HepG2 (cell line): Measurements from ENCODE around the gene MGMT. TPM values are rescaled to one million over a fixed set of nuclear protein-coding genes. Genes with fewer than 3 reads are reported as not detected.

Source experiments
- ATAC-seq: fragments of 200-7000 bp; cut with Tn5 transposase; 3 replicates; pipeline ENCODE4 v1.9.1; 2020; ENCODE audit warnings: mild to moderate bottlenecking, moderate library complexity
- BruUV-seq: library from RNA; stranded (reverse); fragments of 400-500 nt; replicated peaks from 2 replicates; lab custom pipeline; 2021; lab: Mats Ljungman, UMichigan
- CTCF ChIA-PET: fragments of 300-600 bp; formaldehyde crosslinking; extraction: SDS; loops from one replicate; lab custom pipeline; 2021; ENCODE audit warnings: low total read pairs, inconsistent platforms, low intra/inter-chr PET ratio; lab: Yijun Ruan, JAX
- POLR2A ChIA-PET: fragments of 350-600 bp; sonication (Branson Sonifier 250); formaldehyde crosslinking; loops from one replicate; lab custom pipeline; 2020; ENCODE audit warnings: antibody characterized with exemption, inconsistent platforms; lab: Yijun Ruan, JAX
- DNase-seq: peaks from one replicate; pipeline ENCODE4 v3.0.0-alpha.2; 2015; ENCODE audit warnings: low spot score
- FAIRE-seq: peaks from 3 replicates; lab custom pipeline; 2011; peaks lifted over from hg19 to GRCh38; lab: Jason Lieb, UNC
- H2AFZ ChIP-seq: one replicate; pipeline ENCODE4 v1.6.1; 2011; ENCODE audit warnings: low read length, inconsistent platforms
- H3K27ac ChIP-seq: fragments of 300-600 bp; 3 replicates; pipeline ENCODE4 v1.8.0; 2011; ENCODE audit warnings: mixed run types, mild to moderate bottlenecking, mixed read lengths, low read length, inconsistent platforms; ENCODE audit not compliant: insufficient read depth; ENCODE audit errors: extremely low read length
- H3K27me3 ChIP-seq, 2 experiments: fragments of 200-600 bp in 1 of 2; 2 replicates in 1 of 2; 3 replicates in 1 of 2; pipeline versions ENCODE4 v1.6.0 to v1.8.0; 2011; ENCODE audit warnings: low read length in 2 of 2, mild to moderate bottlenecking in 2 of 2, moderate library complexity in 2 of 2, inconsistent platforms in 1 of 2; ENCODE audit not compliant: insufficient read depth in 2 of 2, control insufficient read depth in 1 of 2
- H3K36me3 ChIP-seq, 2 experiments: fragments of 200-600 bp in 1 of 2; replicated peaks in 1 of 2; 2 replicates in 1 of 2; 3 replicates in 1 of 2; pipeline versions ENCODE4 v1.5.1 to v1.8.0; 2011; ENCODE audit warnings: low read length in 2 of 2, inconsistent platforms in 1 of 2; ENCODE audit not compliant: insufficient read depth in 2 of 2, control insufficient read depth in 1 of 2
- H3K4me1 ChIP-seq: 2 replicates; pipeline ENCODE4 v1.5.1; 2012; ENCODE audit warnings: low read length, inconsistent platforms; ENCODE audit not compliant: insufficient read depth
- H3K4me2 ChIP-seq: 2 replicates; pipeline ENCODE4 v1.6.0; 2011; ENCODE audit warnings: low read depth, low read length, inconsistent platforms
- H3K4me3 ChIP-seq, 3 experiments: fragments of 200-600 bp in 1 of 3; sonication (generic), shearing (Covaris generic) in 1 of 3; replicated peaks in 1 of 3; 2 replicates each; pipeline ENCODE4 v1.5.1; 2011 to 2016; ENCODE audit warnings: low read length in 3 of 3, inconsistent platforms in 2 of 3, low read depth in 2 of 3, mild to moderate bottlenecking in 2 of 3, control low read depth in 1 of 3, mixed read lengths in 1 of 3; ENCODE audit not compliant: insufficient read depth in 1 of 3
- H3K79me2 ChIP-seq: one replicate; pipeline ENCODE4 v1.6.1; 2011; ENCODE audit warnings: low read length, inconsistent platforms; ENCODE audit not compliant: insufficient read depth
- H3K9ac ChIP-seq: 2 replicates; pipeline ENCODE4 v1.6.0; 2011; ENCODE audit warnings: mild to moderate bottlenecking, low read depth, low read length, inconsistent platforms; ENCODE audit not compliant: insufficient read depth
- H3K9me3 ChIP-seq: 2 replicates; pipeline ENCODE4 v1.5.1; 2012; ENCODE audit warnings: mild to moderate bottlenecking, low read length
- H4K20me1 ChIP-seq: 2 replicates; pipeline ENCODE4 v1.6.0; 2011; ENCODE audit warnings: inconsistent platforms, mild to moderate bottlenecking, low read length, moderate library complexity; ENCODE audit not compliant: insufficient read depth
- JDP2 ChIP-seq: sonication (generic); formaldehyde crosslinking; IDR thresholded peaks from 2 replicates; pipeline ENCODE4 v1.8.1; 2022; ENCODE audit warnings: missing genetic modification reagents, borderline replicate concordance
- PRDM4 ChIP-seq: sonication (generic); formaldehyde crosslinking; IDR thresholded peaks from 2 replicates; pipeline ENCODE4 v1.9.0; 2021; ENCODE audit warnings: missing genetic modification reagents, borderline replicate concordance
- RFX1 ChIP-seq: fragments of 450-650 bp; IDR thresholded peaks from 2 replicates; pipeline ENCODE4 v1.6.1; 2017
- RFXANK ChIP-seq: IDR thresholded peaks from 2 replicates; pipeline ENCODE4 v1.6.1; 2016
- SATB2 ChIP-seq: sonication (generic); formaldehyde crosslinking; IDR thresholded peaks from 2 replicates; pipeline ENCODE4 v1.5.0; 2020; ENCODE audit warnings: missing genetic modification reagents
- TMF1 ChIP-seq: sonication (generic); formaldehyde crosslinking; IDR thresholded peaks from 2 replicates; pipeline ENCODE4 v1.8.1; 2022; ENCODE audit warnings: low read depth, missing genetic modification reagents
- ZNF138 ChIP-seq: sonication (generic); formaldehyde crosslinking; IDR thresholded peaks from 2 replicates; pipeline ENCODE4 v1.5.0; 2020; ENCODE audit warnings: mild to moderate bottlenecking, low read depth, missing genetic modification reagents
- ZNF3 ChIP-seq: IDR thresholded peaks from 2 replicates; pipeline ENCODE4 v1.7.0; 2017; ENCODE audit warnings: inconsistent platforms
- ZNF547 ChIP-seq: sonication (generic); formaldehyde crosslinking; IDR thresholded peaks from 2 replicates; pipeline ENCODE4 v1.5.1; 2020; ENCODE audit warnings: mild to moderate bottlenecking, missing genetic modification reagents
- ZNF550 ChIP-seq: sonication (generic); formaldehyde crosslinking; IDR thresholded peaks from 2 replicates; pipeline ENCODE4 v1.4.0; 2020; ENCODE audit warnings: mild to moderate bottlenecking, missing genetic modification reagents, borderline replicate concordance
- ZNF678 ChIP-seq: sonication (generic); formaldehyde crosslinking; IDR thresholded peaks from 2 replicates; pipeline ENCODE4 v1.4.0; 2020; ENCODE audit warnings: mild to moderate bottlenecking, missing genetic modification reagents
- WGBS: methylation state at CpG from one replicate; pipeline ENCODE4 v1.1.6; 2017; ENCODE audit warnings: low lambda C conversion rate; 5-methylcytosine and 5-hydroxymethylcytosine counted together
- in situ Hi-C: cut with HindIII; loops from 2 replicates; pipeline ENCODE4 v1.10.0; 2017; ENCODE audit warnings: low pct_unique_long_range_greater_than_20kb; ENCODE audit not compliant: extremely low pct_ligation_motif_present
- intact Hi-C: fragments of 100-400 bp; cut with micrococcal nuclease; formaldehyde crosslinking; loops from one replicate; pipeline ENCODE4 v1.10.0; 2022; ENCODE audit not compliant: unreplicated experiment
- polyA plus RNA-seq, 8 experiments: library from polyadenylated mRNA; depleted of rRNA in 3 of 8; stranded (reverse) in 7 of 8; unstranded in 1 of 8; fragments of >200 nt; fragmentation: Illumina TruSeq in 4 of 8; extraction: Trizol in 4 of 8; gene quantifications; 2 replicates each; pipeline versions ENCODE4 v1.2.1 to v1.2.3, GENCODE V29; 2011 to 2016; ENCODE audit warnings: low read depth in 4 of 8, missing spikeins in 1 of 8, mixed read lengths in 1 of 8; ENCODE audit not compliant: insufficient read depth in 1 of 8
- total RNA-seq, 5 experiments: library from RNA; depleted of rRNA; stranded (reverse); fragments of >200 nt; fragmentation: Illumina TruSeq; extraction: Trizol; gene quantifications; 2 replicates each; pipeline ENCODE4 v1.2.3, GENCODE V29; 2016; ENCODE audit warnings: low read depth in 1 of 5
- TF ChIP-seq, protein P1 (sequence below): sonication (generic); formaldehyde crosslinking; IDR thresholded peaks from 2 replicates; pipeline ENCODE4 v1.4.0; 2020; ENCODE audit warnings: missing genetic modification reagents, borderline replicate concordance
- TF ChIP-seq, protein P2 (sequence below): sonication (generic); formaldehyde crosslinking; IDR thresholded peaks from 2 replicates; pipeline ENCODE4 v1.5.1; 2020; ENCODE audit warnings: missing genetic modification reagents, mild to moderate bottlenecking, borderline replicate concordance
- TF ChIP-seq, protein P3 (sequence below): IDR thresholded peaks from 2 replicates; pipeline ENCODE4 v1.6.1; 2012; ENCODE audit warnings: inconsistent platforms
- TF ChIP-seq, protein P4 (sequence below): sonication (generic); formaldehyde crosslinking; IDR thresholded peaks from 2 replicates; pipeline ENCODE4 v1.4.0; 2020; ENCODE audit warnings: mild to moderate bottlenecking, missing genetic modification reagents

Gene MGMT
- total and polyA plus RNA-seq, 2 of the 13 experiments (the other 11 are each of a cell fraction or from before 2014, with no cell fraction given) = 12.0 to 19.5 TPM

DNA sequence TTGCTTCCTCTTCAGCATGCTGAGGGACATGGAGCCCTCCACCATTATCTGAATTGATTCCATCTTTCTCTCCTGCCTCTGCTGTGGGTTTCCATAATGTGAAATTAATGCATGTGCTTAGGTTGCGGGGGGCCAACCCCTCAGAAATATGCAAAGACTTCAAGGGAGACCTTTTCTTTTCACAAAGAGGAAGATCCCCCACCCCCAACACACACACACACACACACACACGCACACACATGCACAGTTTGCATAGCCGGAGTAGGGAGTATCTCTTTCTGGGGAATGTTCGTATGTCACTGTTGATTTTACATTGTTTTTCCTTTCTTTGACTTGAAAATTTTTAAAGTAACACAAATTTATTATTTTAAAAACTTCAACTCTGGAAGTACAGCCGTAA, 193.5 kb downstream of the MGMT start (continued):
- TF ChIP-seq ZNF678 (CRISPR knock-in tag) = no peak

DNA sequence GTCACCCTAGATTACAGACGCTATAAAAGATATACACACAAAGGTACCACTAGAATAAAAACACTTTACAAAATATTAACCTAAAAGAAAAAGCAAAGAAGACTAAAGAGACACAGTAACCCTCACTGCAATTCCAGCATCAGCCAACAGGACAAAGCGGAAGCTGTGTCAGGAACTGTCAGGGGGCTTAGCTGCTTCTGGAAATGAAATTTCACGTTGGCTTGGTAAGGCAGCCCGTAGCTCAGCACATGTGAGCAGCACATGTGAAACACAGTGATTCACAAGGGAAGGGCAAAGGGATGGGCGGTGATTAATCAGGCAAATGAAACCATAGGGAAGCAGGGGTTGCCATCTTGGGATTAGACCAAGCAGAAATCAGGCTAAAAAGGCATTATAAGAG, 195.4 kb downstream of the MGMT start:
- Histone ChIP-seq H3K4me2 (no peak overlapping the region), H3K27ac (no peak overlapping the region), H2AFZ (no peak overlapping the region), H3K36me3 (no peaks in the 10 kb centered on the region), H3K9me3 (0 out of 2 replicates have a peak, but pooled peaks cover 6% of the 10 kb centered on the region), H3K4me1 (no peaks in the 10 kb centered on the region), H4K20me1 (no peaks in the 10 kb centered on the region), H3K9ac (no peak overlapping the region), H3K4me3 (no peak overlapping the region), H3K79me2 (no peaks in the 10 kb centered on the region), H3K27me3 (no peaks in the 10 kb centered on the region)
- ChIA-PET POLR2A (no interaction called here), CTCF (no interaction called here)
- BruUV-seq = no TSS peak
- no peak for ATAC-seq
- in situ Hi-C loops (no loop called here), intact Hi-C loops (no loop called here)
- 73% methylated on average over 5 of the region's 5 CpGs for WGBS
- DNase-seq = no peak
- TF ChIP-seq RFXANK (CRISPR knock-in tag) (no peak), ZNF547 (CRISPR knock-in tag) (no peak), ZNF138 (CRISPR knock-in tag) (no peak), ZNF550 (CRISPR knock-in tag) (no peak), RFX1 (no peak), SATB2 (CRISPR knock-in tag) (no peak), TMF1 (CRISPR knock-in tag) (no peak), JDP2 (CRISPR knock-in tag) (no peak), PRDM4 (no peak), ZNF3 (CRISPR knock-in tag) (no peak)
- TF ChIP-seq, protein P1, sequence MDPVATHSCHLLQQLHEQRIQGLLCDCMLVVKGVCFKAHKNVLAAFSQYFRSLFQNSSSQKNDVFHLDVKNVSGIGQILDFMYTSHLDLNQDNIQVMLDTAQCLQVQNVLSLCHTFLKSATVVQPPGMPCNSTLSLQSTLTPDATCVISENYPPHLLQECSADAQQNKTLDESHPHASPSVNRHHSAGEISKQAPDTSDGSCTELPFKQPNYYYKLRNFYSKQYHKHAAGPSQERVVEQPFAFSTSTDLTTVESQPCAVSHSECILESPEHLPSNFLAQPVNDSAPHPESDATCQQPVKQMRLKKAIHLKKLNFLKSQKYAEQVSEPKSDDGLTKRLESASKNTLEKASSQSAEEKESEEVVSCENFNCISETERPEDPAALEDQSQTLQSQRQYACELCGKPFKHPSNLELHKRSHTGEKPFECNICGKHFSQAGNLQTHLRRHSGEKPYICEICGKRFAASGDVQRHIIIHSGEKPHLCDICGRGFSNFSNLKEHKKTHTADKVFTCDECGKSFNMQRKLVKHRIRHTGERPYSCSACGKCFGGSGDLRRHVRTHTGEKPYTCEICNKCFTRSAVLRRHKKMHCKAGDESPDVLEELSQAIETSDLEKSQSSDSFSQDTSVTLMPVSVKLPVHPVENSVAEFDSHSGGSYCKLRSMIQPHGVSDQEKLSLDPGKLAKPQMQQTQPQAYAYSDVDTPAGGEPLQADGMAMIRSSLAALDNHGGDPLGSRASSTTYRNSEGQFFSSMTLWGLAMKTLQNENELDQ (CRISPR knock-in tag) = no peak
- TF ChIP-seq, protein P2, sequence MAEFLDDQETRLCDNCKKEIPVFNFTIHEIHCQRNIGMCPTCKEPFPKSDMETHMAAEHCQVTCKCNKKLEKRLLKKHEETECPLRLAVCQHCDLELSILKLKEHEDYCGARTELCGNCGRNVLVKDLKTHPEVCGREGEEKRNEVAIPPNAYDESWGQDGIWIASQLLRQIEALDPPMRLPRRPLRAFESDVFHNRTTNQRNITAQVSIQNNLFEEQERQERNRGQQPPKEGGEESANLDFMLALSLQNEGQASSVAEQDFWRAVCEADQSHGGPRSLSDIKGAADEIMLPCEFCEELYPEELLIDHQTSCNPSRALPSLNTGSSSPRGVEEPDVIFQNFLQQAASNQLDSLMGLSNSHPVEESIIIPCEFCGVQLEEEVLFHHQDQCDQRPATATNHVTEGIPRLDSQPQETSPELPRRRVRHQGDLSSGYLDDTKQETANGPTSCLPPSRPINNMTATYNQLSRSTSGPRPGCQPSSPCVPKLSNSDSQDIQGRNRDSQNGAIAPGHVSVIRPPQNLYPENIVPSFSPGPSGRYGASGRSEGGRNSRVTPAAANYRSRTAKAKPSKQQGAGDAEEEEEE = no peak
- TF ChIP-seq, protein P3, sequence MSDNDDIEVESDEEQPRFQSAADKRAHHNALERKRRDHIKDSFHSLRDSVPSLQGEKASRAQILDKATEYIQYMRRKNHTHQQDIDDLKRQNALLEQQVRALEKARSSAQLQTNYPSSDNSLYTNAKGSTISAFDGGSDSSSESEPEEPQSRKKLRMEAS = no peak
- TF ChIP-seq, protein P4, sequence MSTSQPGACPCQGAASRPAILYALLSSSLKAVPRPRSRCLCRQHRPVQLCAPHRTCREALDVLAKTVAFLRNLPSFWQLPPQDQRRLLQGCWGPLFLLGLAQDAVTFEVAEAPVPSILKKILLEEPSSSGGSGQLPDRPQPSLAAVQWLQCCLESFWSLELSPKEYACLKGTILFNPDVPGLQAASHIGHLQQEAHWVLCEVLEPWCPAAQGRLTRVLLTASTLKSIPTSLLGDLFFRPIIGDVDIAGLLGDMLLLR (CRISPR knock-in tag) = no peak
- FAIRE-seq = no peak
